Type B pancreatic cell (in vitro differentiated cells): ENCODE measurements around the gene TEX28. TPM values are rescaled to one million over a fixed set of nuclear protein-coding genes. Genes with fewer than 3 reads are reported as not detected.
"Not testable (repeated sequence)": the region's sequence is repeated elsewhere in the genome, so short reads cannot be mapped to it uniquely, and the experiment has no call there.

Experiments
- DNase-seq: peaks from one replicate; pipeline ENCODE4 v3.0.0; 2021; ENCODE audit warnings: mixed read lengths; ENCODE audit not compliant: unreplicated experiment; ENCODE audit errors: extremely low spot score
- H3K27ac Mint-ChIP-seq: 2 replicates; pipeline ENCODE4 v1.8.0; 2021; ENCODE audit warnings: mild to moderate bottlenecking, mixed read lengths
- H3K27me3 Mint-ChIP-seq: 2 replicates; pipeline ENCODE4 v1.8.0; 2021; ENCODE audit warnings: mixed read lengths
- H3K36me3 Mint-ChIP-seq: 2 replicates; pipeline ENCODE4 v1.8.0; 2021; ENCODE audit warnings: mixed read lengths
- H3K4me1 Mint-ChIP-seq: one replicate; pipeline ENCODE4 v1.8.0; 2021; ENCODE audit warnings: mixed read lengths; ENCODE audit not compliant: unreplicated experiment
- H3K4me3 Mint-ChIP-seq: 2 replicates; pipeline ENCODE4 v1.8.0; 2021; ENCODE audit warnings: mild to moderate bottlenecking, mixed read lengths
- H3K9me3 Mint-ChIP-seq: 2 replicates; pipeline ENCODE4 v1.8.0; 2021; ENCODE audit warnings: mixed read lengths
- total RNA-seq: library from RNA; stranded (reverse); gene quantifications from 2 replicates; pipeline ENCODE4 v1.2.1, GENCODE V29; 2021; ENCODE audit warnings: low replicate concordance

The TEX28 gene
- total RNA-seq, 1 donor from 2014 or later: not detected

- H3K4me1 Mint-ChIP-seq, H3K27ac Mint-ChIP-seq, H3K36me3 Mint-ChIP-seq, H3K9me3 Mint-ChIP-seq, H3K4me3 Mint-ChIP-seq, H3K27me3 Mint-ChIP-seq, DNase-seq: not testable (repeated sequence)
Observed at GRCh38 chrX:154248076-154248475, 46.8 kb downstream of the TEX28 start.

- not testable (repeated sequence) for H3K9me3 Mint-ChIP-seq, H3K27me3 Mint-ChIP-seq, H3K4me3 Mint-ChIP-seq, H3K27ac Mint-ChIP-seq, H3K36me3 Mint-ChIP-seq, DNase-seq, H3K4me1 Mint-ChIP-seq
Observed at GRCh38 chrX:154247377-154248045, 47.4 kb downstream of the TEX28 start.

GRCh38 chrX:154239982-154240503 is 54.9 kb downstream of the TEX28 start:
- H3K27ac Mint-ChIP-seq, H3K36me3 Mint-ChIP-seq, H3K4me3 Mint-ChIP-seq, H3K9me3 Mint-ChIP-seq, H3K4me1 Mint-ChIP-seq, H3K27me3 Mint-ChIP-seq: not testable (repeated sequence)
- peak; percentile 48 for DNase-seq

- DNase-seq: peak; percentile 34
- H3K9me3 Mint-ChIP-seq, H3K4me1 Mint-ChIP-seq, H3K4me3 Mint-ChIP-seq, H3K36me3 Mint-ChIP-seq, H3K27ac Mint-ChIP-seq, H3K27me3 Mint-ChIP-seq: not testable (repeated sequence)
Observed at GRCh38 chrX:154238939-154239559, 55.9 kb downstream of the TEX28 start.

GRCh38 chrX:154233620-154234019 is 61.3 kb downstream of the TEX28 start:
- not testable (repeated sequence) for H3K27me3 Mint-ChIP-seq, H3K36me3 Mint-ChIP-seq, H3K4me1 Mint-ChIP-seq, DNase-seq, H3K27ac Mint-ChIP-seq, H3K9me3 Mint-ChIP-seq, H3K4me3 Mint-ChIP-seq

GRCh38 chrX:154231443-154231842 is 63.5 kb downstream of the TEX28 start:
- not testable (repeated sequence) for H3K9me3 Mint-ChIP-seq, H3K36me3 Mint-ChIP-seq, H3K4me3 Mint-ChIP-seq, DNase-seq, H3K27me3 Mint-ChIP-seq, H3K4me1 Mint-ChIP-seq, H3K27ac Mint-ChIP-seq

GRCh38 chrX:154226706-154227105 is 68.2 kb downstream of the TEX28 start:
- not testable (repeated sequence) for H3K4me3 Mint-ChIP-seq

GRCh38 chrX:154225292-154225691 is 69.6 kb downstream of the TEX28 start:
- H3K36me3 Mint-ChIP-seq, H3K27ac Mint-ChIP-seq, H3K4me1 Mint-ChIP-seq, DNase-seq, H3K9me3 Mint-ChIP-seq, H3K4me3 Mint-ChIP-seq, H3K27me3 Mint-ChIP-seq: not testable (repeated sequence)

More at GRCh38 chrX:154226706-154227105, 68.2 kb downstream of the TEX28 start:
- not testable (repeated sequence) for H3K4me1 Mint-ChIP-seq, DNase-seq, H3K36me3 Mint-ChIP-seq, H3K27ac Mint-ChIP-seq, H3K27me3 Mint-ChIP-seq, H3K9me3 Mint-ChIP-seq

Other genes starting within 250 kb of the TEX28 start
- 32.0 and 37.7 TPM in 2 replicates for gene MECP2, start 197.4 kb downstream of the TEX28 start, total RNA-seq
- not detected in 2 replicates for gene OPN1LW, start 150.9 kb downstream of the TEX28 start, total RNA-seq
- gene OPN1MW, start 112.5 kb downstream of the TEX28 start, total RNA-seq: not detected in 2 replicates
- gene OPN1MW2, start 75.4 kb downstream of the TEX28 start, total RNA-seq: not detected in 2 replicates
- gene OPN1MW3, start 37.5 kb downstream of the TEX28 start, total RNA-seq: not detected in 2 replicates
- 0.56 TPM in 1 of 2 replicates, not detected in the other for gene TKTL1, start 671 bp upstream of the TEX28 start, total RNA-seq
- gene FLNA, start 79.5 kb upstream of the TEX28 start, total RNA-seq: 806 and 851 TPM in 2 replicates
- 56.7 and 62.7 TPM in 2 replicates for gene EMD, start 84.2 kb upstream of the TEX28 start, total RNA-seq
- 2,880 and 3,042 TPM in 2 replicates for gene RPL10, start 103.3 kb upstream of the TEX28 start, total RNA-seq
- gene DNASE1L1, start 114.1 kb upstream of the TEX28 start, total RNA-seq: 13.3 and 14.4 TPM in 2 replicates
- gene TAFAZZIN, start 116.4 kb upstream of the TEX28 start, total RNA-seq: 30.5 and 46.1 TPM in 2 replicates
- gene ATP6AP1, start 133.6 kb upstream of the TEX28 start, total RNA-seq: 105 and 159 TPM in 2 replicates
- 105 and 159 TPM in 2 replicates for gene GDI1, start 142.0 kb upstream of the TEX28 start, total RNA-seq
- 59.2 and 63.8 TPM in 2 replicates for gene FAM50A, start 149.0 kb upstream of the TEX28 start, total RNA-seq
- gene PLXNA3, start 163.2 kb upstream of the TEX28 start, total RNA-seq: 62.9 and 85.1 TPM in 2 replicates
- gene LAGE3, start 184.2 kb upstream of the TEX28 start, total RNA-seq: 12.9 and 15.9 TPM in 2 replicates
- gene UBL4A, start 191.5 kb upstream of the TEX28 start, total RNA-seq: 23.3 and 28.7 TPM in 2 replicates
- 13.0 and 23.0 TPM in 2 replicates for gene SLC10A3, start 195.5 kb upstream of the TEX28 start, total RNA-seq
- gene FAM3A, start 221.1 kb upstream of the TEX28 start, total RNA-seq: 34.1 and 35.9 TPM in 2 replicates